Umbilical cord (tissue), 2 donors: ENCODE data around the gene PDGFA. TPM values are rescaled to one million over a fixed set of nuclear protein-coding genes. Genes with fewer than 3 reads are reported as not detected.
A peak's percentile ranks its signal among the peaks of the same experiment; 100 is the strongest.

Source experiments
- DNase-seq: peaks from one replicate; pipeline ENCODE4 v3.0.0-alpha.2; 2015; ENCODE audit warnings: low spot score
- total RNA-seq: library from RNA; depleted of rRNA; stranded (reverse); fragments of >200 nt; gene quantifications from one replicate; pipeline ENCODE4 v1.2.3, GENCODE V29; 2014; ENCODE audit warnings: low replicate concordance; ENCODE audit not compliant: insufficient read depth

Gene PDGFA
- total RNA-seq, 1 donor from 2014 or later, result 120 TPM

DNA sequence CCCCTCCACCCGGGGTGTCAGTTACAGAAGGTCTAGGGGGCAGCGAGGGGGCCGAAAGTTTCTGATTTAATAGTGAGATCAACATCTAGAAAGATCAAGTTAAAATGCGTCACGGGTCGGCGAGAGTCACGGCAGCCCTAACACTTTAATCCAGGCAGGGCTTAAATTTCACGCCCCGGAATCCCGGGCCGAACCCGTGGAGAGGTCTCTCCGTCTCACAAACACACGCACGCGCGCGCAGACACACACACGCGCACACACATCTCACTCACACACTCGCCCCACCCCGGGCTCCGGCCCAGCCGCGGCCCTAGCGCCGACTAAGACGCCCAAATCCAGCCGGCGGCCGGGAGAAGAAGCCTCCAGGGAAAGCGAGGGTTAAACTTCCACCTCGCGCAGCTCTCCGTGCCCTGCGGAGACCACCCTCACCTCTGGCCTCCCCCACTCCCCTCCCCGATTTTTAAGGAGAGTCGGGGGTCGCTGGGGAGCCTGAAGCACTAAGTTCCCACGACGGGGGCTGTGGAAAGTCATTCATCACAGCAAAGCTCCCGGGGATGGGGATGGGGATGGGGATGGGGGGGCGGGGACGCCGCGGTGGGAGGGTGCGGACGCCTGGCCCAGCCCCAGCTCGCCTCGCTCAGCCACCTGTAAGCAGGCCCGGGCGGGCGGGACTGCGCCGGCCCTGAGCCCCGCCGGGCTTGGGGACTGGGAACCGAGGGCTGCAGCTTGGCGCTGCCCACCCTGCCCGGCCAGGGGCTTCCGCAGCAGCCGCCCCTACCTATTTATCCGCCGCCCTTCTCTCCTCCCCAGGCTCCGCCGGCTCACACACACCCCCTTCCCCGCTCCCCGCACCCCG lies 1.6 kb downstream of the PDGFA start:
- peak; percentile 84 for DNase-seq

DNA sequence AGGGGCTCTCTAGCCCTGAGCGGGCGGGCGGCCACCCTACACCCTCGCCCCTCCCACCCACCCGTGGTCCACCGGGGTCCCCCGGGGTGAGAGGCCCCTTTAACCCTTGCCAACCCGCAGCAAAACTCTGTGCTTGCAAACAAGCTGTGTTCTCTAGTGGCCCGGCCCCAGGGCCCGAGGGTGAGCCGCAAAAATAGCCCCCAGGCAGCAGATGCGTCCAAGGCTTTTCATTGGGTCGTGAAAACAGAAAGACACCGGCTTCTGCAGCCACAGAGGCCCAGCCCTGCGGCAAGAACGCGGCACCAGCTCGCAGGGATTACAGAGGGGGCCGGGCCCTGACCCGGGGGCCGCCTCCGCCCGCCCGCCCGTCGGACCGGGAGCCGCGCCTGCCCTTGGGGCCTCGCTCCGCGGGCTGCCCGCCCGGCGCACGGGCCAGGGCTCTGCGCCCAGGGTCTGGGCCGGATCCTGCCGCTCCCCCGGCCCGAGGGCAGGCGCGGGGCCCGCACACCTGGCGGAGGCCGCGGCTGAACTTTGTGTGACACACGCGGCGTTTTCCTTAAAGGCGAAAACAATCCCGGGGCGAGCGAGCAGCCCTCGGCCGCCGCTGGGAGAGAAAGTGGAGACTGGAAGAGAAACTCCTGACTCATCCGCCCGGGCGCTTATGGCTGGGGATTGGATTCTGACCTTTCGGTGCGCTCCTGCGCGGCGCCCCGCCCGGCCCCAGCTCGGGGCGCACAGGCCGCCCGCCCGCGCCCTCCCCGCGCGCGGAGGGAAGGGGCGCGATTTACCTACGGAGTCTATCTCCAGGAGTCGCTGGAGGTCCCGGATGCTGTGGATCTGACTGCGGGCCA lies 2.8 kb downstream of the PDGFA start:
- peak; percentile 81 for DNase-seq

DNA sequence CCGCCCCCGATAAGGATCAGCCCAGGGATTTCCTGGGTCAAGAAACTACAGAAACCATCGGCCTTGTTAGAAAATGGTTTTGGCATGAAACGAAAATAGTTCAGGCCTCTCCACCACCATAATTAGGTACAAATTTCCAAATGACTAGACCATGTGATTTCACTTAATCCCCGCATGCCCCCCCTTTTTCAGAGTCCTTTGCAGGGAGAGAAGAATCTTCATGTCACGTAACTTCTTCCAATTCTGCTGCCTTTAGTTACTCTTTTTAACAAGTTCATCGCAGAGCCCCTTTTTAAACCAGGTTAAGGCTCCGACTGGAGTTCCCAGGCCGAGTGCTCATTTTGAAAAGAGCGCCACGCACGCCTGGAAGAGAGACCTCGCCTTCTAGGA lies 3.4 kb downstream of the PDGFA start:
- no peak for DNase-seq

DNA sequence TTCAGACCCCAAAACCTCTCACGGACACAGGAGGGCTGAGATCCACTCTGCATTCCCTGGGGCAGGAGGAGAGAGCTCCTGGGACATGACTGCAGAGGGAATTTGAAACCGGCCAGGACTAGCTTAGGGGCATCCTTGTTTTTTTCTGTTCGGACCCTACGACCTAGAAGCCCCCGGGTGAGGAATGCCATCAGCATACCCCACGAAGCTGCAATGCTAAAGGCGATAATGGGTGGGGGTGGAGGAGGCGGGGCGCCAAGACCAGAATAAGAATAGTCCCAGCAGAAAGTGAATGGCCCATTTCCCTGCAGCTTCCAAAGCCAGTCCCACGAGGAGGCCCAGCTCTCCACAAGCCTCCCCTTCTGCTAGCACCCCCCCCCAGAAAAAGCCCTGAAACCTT lies 4.0 kb downstream of the PDGFA start:
- DNase-seq, result no peak

DNA sequence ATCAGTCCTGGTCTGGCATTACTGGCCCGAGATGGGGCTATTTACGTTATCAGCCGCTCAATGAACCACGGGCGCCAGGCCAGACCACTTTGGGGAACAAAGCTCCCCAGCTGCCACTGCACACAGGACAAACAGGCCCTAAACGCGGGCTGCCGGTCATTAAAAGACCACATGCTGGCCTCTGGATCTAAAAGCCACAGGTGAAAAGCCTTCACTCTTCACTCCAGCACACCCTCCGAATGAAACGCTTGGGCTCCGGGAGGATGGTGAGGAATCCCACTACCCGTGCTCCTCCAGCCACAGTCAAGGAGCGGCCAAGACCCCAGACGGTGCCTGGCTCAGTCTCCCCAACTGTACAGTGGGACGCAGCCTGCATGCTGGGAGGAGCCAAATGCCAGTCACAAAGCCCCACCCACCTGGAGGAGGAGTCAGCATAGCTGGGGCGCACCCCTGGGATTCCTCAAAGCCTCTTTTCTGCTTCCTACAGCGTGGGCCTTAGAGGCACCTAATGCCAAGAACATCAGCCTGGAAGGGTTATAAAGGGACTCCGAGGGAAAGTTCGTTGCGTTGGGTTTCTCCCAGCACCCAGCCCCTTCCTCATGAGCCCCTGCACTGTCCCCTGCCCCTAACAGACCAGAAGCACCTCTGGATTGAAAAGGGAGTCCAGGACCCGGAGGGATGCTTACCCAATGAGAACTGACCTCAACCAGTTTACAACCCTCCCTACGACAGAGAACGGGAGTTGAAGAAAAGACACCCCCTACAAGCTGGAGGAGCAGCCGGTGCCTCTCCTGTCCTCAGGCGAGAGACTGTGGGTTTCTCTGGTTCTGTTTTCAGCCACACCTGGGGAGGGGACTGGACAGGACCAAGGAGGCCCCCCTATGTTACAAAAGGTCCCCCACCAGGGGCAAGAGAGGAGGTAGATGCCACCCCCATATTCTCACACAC lies 4.7 kb downstream of the PDGFA start:
- DNase-seq, result peak; percentile 40

DNA sequence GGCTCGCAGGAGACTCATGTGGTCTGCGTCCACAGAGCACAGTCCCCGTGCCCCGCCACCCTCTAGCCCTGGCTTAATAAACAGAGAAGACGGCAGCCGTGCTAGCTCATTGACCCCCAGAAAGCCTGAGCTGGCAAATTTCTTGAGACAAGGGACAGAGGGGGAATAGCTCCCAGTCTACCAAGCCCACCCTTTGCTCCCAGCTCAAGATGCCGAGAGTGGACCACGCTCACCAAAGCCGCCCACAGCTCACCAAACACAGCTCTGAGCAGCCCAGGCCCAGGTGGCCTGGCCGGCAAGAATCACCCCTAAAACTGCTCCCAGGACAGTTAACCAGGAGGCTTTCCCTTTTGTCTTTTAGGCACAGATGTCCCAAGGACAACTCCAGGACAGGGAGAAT lies 5.4 kb downstream of the PDGFA start:
- DNase-seq, result no peak

DNA sequence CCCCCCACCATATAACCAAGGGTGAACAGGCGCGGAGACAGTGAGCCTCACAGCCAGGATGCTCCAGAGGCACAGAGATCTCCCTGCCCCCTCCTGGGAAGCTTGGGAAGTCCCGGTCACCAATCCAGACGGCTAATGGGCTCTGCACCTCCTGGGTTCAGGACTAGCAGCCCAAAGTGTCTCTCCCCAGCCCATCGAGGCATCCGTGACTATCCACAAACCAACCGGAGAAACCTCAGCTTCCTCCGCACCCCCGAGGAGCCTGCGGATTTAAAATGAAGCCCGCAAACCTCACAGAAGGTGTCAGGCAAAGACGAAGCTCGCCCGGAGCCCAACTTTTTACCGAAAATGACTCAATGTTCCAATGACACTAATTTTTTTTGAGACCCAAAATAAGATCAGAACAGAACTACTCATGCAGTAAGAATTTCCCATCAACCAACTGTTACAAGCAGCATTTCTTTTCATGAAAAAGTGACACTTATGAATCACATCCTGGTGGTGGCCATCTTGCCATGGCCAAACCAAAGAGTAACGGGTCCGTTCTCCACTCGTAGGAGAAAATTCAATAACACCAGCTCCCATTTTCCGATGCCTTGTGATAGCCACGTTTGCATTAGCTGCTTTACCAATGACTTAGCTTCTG lies 6.0 kb downstream of the PDGFA start:
- no peak for DNase-seq

DNA sequence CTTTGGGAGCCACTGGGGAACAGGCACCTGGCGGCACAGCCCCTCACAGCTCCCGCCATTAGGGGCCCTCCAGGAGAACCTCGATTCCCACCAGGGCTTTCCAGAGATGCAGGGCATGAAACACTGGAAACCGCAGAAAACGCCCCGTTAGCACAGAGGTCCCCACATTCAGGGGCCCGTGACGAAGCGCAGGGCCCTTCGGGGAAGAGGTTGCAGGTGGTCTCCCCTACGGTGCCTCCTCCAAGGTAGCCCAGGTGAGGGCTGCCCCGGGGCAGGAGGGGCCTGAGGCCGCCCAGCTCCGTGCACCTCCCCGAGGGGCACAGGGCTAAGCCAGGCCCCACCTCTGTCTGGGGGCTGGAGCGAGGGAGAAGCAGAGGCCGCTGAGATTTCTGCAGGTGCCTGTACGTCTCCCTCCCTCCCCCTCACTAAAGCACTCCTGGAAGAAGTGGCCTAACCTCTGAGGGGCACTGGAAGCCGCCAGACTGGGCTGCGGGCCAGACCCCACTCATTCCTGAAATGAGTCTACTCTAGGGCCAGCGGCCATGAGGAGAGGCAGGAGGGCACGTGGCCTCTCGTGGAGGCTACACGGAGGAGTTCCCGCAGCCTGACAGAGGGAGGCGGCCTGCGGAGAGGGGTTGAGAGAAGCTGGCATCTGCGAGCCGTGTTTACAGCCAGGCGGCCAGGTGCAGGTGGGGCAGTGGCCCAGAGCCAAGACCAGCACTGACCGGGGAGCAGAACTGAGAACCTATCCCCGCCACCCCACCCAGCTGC lies 6.9 kb downstream of the PDGFA start:
- DNase-seq, result no peak

DNA sequence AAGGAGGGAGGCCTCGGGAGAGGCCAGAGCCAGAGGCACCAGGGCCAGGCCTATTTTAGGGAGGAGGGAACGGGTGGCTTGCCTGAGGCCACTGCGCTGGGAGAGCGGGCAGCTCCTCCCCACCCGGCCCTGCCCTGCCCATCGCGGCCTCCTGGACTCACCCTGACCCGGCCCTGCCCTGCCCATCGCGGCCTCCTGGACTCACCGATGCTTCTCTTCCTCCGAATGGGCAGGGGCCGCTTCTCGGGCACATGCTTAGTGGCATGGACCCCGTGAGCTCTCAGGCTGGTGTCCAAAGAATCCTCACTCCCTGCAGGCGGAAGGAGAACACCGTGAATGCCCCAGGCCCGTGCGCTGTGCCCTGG lies 7.5 kb downstream of the PDGFA start:
- no peak for DNase-seq

DNA sequence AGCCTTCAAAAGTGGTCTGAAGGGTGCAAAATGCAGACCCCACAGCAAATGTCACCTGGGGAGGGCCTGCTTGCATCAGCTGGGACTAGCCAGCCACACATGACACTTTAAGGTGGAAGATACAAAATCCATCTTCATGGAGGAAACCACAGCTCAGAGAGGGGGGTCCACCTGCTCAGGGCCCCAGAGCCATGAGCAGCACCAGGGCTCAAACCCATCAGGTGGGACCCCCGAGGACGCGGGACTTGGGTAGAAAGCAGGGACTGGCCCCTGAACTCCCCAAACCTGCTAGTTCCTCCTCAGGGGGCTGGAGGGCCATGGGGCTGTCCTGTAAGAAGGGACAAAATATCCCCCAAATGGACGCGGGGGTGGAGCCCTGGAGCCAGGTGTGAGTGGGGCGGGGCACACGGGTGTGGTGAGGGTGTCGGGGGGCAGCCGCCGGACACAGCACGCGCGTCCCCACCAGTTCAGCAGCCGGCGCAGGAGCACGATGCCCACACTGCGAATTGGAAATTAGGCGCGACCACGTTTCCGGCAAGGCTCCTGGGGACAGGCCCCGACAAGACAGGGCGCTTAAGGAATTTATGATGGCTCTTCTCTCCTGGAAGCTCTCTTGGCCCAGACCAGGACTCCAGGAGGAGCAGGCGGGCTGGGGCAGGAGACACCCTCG lies 8.0 kb downstream of the PDGFA start:
- peak; percentile 46 for DNase-seq

DNA sequence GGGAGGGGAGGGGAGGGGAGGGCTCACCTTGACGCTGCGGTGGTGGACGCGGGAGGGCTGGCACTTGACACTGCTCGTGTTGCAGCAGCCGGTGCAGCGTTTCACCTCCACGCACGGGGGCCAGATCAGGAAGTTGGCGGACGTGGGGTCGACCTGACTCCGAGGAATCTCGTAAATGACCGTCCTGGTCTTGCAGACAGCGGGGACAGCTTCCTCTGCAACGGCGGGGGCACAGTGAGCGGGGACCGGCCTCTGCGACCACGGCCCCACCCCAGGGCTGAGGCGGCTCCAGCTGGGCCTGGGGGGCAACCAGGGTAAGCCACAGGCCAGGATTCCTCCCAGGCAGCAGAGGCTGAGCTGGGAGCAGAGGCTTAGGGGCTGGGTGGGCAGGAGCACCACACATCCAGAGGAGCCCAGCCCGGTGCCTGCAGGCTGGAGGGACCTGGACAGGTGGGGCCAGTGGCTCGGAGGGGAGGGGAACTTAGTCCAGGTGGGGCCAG lies 8.8 kb downstream of the PDGFA start:
- no peak for DNase-seq

DNA sequence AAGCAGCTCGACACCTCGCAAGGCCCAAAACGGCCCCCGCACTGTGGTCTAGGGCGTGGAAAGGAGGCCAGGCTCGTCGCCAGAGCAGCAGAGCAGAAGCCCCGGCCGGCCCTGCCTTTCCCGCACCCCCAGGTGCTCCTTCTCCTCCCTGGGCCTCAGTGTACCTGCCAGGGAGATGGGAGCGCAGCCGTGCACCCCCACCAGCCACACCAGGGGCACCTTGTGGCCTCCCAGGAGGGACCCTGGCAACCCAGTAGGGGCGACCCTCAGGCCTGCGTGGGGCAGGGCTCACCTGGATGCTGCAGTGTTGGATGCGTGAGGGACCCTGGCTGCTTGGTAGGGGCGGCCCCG lies 9.5 kb downstream of the PDGFA start:
- DNase-seq, result no peak

DNA sequence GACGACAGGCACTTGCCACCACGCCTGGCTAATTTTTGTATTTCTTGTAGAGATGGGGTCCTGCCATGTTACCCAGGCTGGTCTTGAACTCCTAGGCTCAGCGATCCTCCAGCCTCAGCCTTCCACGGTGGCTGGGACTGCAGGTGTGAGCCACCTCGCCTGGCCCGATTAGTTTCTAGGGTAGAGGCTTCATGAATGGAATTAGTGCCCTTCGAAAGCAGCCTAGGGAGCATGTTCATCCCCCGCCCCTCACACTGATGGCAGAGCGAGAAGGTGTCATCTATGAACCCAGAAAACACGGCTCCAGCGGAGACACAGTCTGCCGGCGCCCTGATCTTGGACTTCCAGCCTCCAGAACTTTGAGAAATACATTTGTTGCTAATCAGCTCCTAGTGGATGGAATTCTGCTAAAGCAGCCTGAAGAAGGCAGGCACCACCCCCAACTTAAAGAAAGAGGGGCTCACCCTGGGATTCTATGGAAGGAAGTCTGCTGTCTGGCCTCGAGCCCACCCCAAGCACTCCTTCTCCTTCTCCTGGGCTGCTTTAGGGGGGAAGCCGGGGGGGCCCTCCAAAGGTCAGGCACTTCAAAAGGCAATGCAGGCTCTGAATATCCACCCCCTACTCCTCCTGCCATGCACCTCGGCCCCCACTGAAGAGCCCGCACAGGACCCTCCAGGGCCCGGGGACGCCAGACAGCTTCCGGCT lies 10.1 kb downstream of the PDGFA start:
- no peak for DNase-seq

DNA sequence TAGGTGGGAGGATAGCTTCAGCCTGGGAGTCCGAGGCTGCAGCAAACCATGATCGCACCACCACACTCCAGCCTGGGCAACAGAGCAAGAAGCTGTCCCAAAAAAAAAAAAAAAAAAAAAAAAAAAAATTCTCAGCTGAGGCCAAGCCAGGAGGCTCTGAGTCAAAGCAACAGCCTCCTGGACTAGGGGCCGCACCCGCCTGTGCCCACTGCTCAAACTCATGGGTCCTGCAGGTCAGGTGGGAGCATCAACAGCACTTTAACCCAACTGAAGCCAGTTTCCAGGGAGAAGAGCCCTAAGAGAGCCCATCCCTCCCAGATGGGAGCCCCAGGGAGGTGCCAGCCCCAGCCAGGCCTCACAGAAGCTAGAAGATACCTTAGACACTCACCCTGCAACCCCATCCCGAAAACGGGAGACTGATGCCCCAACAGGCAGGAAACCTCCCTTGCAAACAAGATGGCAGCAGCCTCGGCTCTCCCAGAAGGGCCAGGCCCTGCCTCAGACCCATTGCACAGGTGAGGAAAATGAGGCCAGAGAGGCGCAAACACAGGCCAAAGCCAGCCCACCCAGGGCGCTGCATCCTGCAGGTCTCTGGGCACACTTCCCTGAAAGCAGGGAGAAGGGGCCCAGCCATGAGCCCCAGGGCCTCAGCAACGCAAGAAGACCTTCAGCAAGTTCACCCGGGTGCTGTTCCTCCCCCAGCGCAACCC lies 11.0 kb downstream of the PDGFA start:
- DNase-seq, result no peak

DNA sequence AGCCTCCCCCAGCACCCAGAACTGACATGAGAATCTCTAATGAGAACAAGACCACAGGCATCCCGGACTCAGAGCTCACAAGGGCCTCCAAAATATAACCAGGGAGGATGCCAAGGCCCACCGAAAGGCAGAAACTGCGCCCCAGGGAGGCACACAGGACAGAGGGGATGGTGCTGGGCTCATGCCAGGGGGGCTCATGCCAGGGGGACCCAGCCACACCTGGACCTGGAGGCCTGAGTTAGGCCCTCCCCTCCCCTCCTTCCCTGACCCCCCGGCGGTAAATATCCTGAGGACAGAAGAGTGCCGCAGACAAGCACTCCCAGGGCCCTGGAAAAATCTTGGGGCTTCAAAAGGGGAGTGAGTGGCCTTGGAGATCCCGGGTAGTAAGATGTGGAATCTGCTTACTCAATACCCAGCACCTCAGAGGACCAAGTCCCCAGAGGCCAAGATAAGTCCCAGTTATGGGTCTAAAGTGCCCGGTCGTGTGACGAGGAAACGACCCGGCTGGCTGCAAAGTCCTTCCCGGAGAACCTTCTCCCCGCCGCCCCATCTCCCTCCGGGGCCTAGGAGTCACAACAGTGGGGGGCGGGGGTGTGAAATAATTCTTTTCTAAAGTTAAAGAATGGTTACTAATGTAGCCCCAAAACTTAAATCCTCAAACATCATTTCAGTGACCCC lies 11.9 kb downstream of the PDGFA start:
- no peak for DNase-seq

DNA sequence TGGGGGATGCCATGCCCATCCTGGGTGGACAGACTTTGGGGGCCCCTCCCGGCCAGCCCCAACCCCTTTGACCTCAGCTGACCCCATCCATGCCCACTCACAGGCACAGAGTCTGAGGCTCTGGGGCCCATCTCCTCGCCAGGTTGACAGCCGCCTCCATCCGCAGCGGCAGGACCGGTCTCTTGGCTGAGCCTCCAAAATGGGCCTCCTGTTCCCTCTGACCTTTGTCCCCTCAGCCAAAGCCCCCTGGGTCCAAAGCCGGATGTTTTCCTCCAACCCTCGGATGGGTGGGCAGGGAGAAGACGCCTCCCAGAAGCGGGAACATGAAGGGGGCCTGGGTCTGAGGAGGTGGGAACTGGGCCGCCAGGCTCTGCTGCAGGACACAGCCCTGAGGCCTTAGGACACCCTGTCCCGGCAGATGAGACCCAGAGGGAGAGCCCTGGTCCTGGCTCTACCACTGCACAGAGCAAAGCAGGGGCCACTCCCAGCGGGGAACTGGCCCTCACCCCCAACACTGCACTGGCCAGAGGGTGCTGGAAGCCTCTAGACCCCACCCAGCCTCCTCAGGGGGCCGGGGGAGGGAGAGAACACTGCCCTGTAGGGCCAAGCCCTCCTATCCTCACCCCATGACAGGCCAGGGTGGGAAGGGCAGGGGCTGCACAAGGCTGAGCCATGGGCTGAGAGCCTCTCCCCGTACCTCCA lies 12.6 kb downstream of the PDGFA start:
- DNase-seq, result no peak

DNA sequence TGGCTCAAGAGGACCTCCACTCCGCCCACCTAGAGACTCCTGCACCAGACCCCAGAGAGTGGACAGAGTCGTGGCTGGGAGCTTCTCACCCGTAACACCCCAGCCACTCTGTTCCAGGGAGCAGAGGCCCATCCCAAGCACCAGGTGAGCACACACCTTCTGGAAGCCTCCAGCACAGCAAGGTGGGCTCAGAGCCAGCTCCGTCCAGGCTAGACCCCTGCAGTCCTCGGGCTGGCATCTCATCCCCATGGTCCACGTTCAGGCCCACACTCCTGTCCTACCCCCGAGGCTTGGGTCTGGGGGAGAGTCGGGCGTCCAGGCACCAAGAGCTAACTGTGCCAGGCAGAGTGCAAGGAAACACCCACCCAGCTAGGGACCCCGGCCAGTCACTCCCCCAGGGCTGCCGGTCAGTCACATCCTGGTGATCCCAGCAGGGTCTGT lies 13.2 kb downstream of the PDGFA start:
- DNase-seq, result no peak
